HepG2 (cell line): ENCODE results near the gene RASSF7. TPM values are rescaled to one million over a fixed set of nuclear protein-coding genes. Genes with fewer than 3 reads are reported as not detected.
A peak's percentile ranks its signal among the peaks of the same experiment; 100 is the strongest.

Source experiments
- ATF2 ChIP-seq: sonication (generic); formaldehyde crosslinking; IDR thresholded peaks from 2 replicates; pipeline ENCODE4 v1.4.0; 2020; ENCODE audit warnings: missing genetic modification reagents
- CENPBD1 ChIP-seq: sonication (generic); formaldehyde crosslinking; IDR thresholded peaks from 2 replicates; pipeline ENCODE4 v1.8.0; 2022; ENCODE audit warnings: missing genetic modification reagents, low read depth, mild to moderate bottlenecking, borderline replicate concordance
- CERS6 ChIP-seq: sonication (generic); formaldehyde crosslinking; IDR thresholded peaks from 2 replicates; pipeline ENCODE4 v1.5.0; 2020; ENCODE audit warnings: missing genetic modification reagents
- ELF3 ChIP-seq: IDR thresholded peaks from 2 replicates; pipeline ENCODE4 v1.6.1; 2016; ENCODE audit warnings: missing genetic modification reagents, missing compliant biosample characterization
- HNF1A ChIP-seq, 2 experiments: sonication (generic) in 1 of 2; formaldehyde crosslinking in 1 of 2; IDR thresholded peaks; 2 replicates each; pipeline versions ENCODE4 v1.4.0 to v1.6.1; 2016 to 2020; ENCODE audit warnings: borderline replicate concordance in 1 of 2, low read depth in 1 of 2, mild to moderate bottlenecking in 1 of 2, missing genetic modification reagents in 1 of 2
- MED1 ChIP-seq: sonication (generic); formaldehyde crosslinking; IDR thresholded peaks from 2 replicates; pipeline ENCODE4 v1.4.0; 2020; ENCODE audit warnings: missing genetic modification reagents
- MED8 ChIP-seq: sonication (generic); formaldehyde crosslinking; IDR thresholded peaks from 2 replicates; pipeline ENCODE4 v1.8.1; 2023; ENCODE audit warnings: mild to moderate bottlenecking, missing genetic modification reagents; ENCODE audit not compliant: insufficient replicate concordance
- NBN ChIP-seq: fragments of 450-650 bp; conservative IDR thresholded peaks from 2 replicates; pipeline ENCODE4 v1.6.1; 2017
- PHB2 ChIP-seq: fragments of 450-650 bp; IDR thresholded peaks from 2 replicates; pipeline ENCODE4 v1.6.1; 2018; ENCODE audit not compliant: partially characterized antibody
- ZBTB20 ChIP-seq: sonication (generic); formaldehyde crosslinking; IDR thresholded peaks from 2 replicates; pipeline ENCODE4 v1.8.1; 2023; ENCODE audit warnings: missing genetic modification reagents, low read depth, mild to moderate bottlenecking, borderline replicate concordance
- ZFP36L1 ChIP-seq: sonication (generic); formaldehyde crosslinking; IDR thresholded peaks from 2 replicates; pipeline ENCODE4 v1.8.0; 2022; ENCODE audit warnings: mild to moderate bottlenecking, missing genetic modification reagents, moderate library complexity
- ZKSCAN1 ChIP-seq: fragments of 150-350 bp; IDR thresholded peaks from 2 replicates; pipeline ENCODE4 v1.6.1; 2014; ENCODE audit warnings: low read length
- ZNF10 ChIP-seq: sonication (generic); formaldehyde crosslinking; IDR thresholded peaks from 2 replicates; pipeline ENCODE4 v1.4.0; 2020; ENCODE audit warnings: mild to moderate bottlenecking, low read depth, missing genetic modification reagents, borderline replicate concordance
- ZNF205 ChIP-seq: IDR thresholded peaks from 2 replicates; pipeline ENCODE4 v1.6.1; 2018; ENCODE audit warnings: missing biosample characterization, missing genetic modification reagents
- ZNF550 ChIP-seq: sonication (generic); formaldehyde crosslinking; IDR thresholded peaks from 2 replicates; pipeline ENCODE4 v1.4.0; 2020; ENCODE audit warnings: mild to moderate bottlenecking, missing genetic modification reagents, borderline replicate concordance
- ZNF710 ChIP-seq: sonication (generic); formaldehyde crosslinking; IDR thresholded peaks from 2 replicates; pipeline ENCODE4 v1.5.0; 2020; ENCODE audit warnings: mild to moderate bottlenecking, missing genetic modification reagents, borderline replicate concordance
- polyA plus RNA-seq, 8 experiments: library from polyadenylated mRNA; depleted of rRNA in 3 of 8; stranded (reverse) in 7 of 8; unstranded in 1 of 8; fragments of >200 nt; fragmentation: Illumina TruSeq in 4 of 8; extraction: Trizol in 4 of 8; gene quantifications; 2 replicates each; pipeline versions ENCODE4 v1.2.1 to v1.2.3, GENCODE V29; 2011 to 2016; ENCODE audit warnings: low read depth in 4 of 8, missing spikeins in 1 of 8, mixed read lengths in 1 of 8; ENCODE audit not compliant: insufficient read depth in 1 of 8
- total RNA-seq, 5 experiments: library from RNA; depleted of rRNA; stranded (reverse); fragments of >200 nt; fragmentation: Illumina TruSeq; extraction: Trizol; gene quantifications; 2 replicates each; pipeline ENCODE4 v1.2.3, GENCODE V29; 2016; ENCODE audit warnings: low read depth in 1 of 5
- TF ChIP-seq, protein P1 (sequence below): sonication (generic); formaldehyde crosslinking; IDR thresholded peaks from 2 replicates; pipeline ENCODE4 v1.8.0; 2022; ENCODE audit warnings: missing genetic modification reagents, mild to moderate bottlenecking, borderline replicate concordance
- TF ChIP-seq, protein P2 (sequence below): sonication (generic); formaldehyde crosslinking; IDR thresholded peaks from 2 replicates; pipeline ENCODE4 v1.4.0; 2020; ENCODE audit warnings: missing genetic modification reagents

The RASSF7 gene
- total and polyA plus RNA-seq, 2 of the 13 experiments (the other 11 are each of a cell fraction or from before 2014, with no cell fraction given) = 20.2 to 28.6 TPM

GRCh38 chr11:587978-588380 lies 27.2 kb downstream of the RASSF7 start (continued):
- no peak; the same call in 1 of the 2 replicates for TF ChIP-seq ZNF710 (CRISPR knock-in tag)
- no peak for TF ChIP-seq ZNF10 (CRISPR knock-in tag)
- TF ChIP-seq, protein P1, sequence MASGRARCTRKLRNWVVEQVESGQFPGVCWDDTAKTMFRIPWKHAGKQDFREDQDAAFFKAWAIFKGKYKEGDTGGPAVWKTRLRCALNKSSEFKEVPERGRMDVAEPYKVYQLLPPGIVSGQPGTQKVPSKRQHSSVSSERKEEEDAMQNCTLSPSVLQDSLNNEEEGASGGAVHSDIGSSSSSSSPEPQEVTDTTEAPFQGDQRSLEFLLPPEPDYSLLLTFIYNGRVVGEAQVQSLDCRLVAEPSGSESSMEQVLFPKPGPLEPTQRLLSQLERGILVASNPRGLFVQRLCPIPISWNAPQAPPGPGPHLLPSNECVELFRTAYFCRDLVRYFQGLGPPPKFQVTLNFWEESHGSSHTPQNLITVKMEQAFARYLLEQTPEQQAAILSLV (CRISPR knock-in tag) = no peak
- TF ChIP-seq, protein P2, sequence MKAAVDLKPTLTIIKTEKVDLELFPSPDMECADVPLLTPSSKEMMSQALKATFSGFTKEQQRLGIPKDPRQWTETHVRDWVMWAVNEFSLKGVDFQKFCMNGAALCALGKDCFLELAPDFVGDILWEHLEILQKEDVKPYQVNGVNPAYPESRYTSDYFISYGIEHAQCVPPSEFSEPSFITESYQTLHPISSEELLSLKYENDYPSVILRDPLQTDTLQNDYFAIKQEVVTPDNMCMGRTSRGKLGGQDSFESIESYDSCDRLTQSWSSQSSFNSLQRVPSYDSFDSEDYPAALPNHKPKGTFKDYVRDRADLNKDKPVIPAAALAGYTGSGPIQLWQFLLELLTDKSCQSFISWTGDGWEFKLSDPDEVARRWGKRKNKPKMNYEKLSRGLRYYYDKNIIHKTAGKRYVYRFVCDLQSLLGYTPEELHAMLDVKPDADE (CRISPR knock-in tag) = no peak
- TF ChIP-seq ELF3 (CRISPR knock-in tag) = peak; percentile 69
- TF ChIP-seq ATF2 = peak; percentile 87
- no peak for TF ChIP-seq MED8
- no peak for TF ChIP-seq CENPBD1 (CRISPR knock-in tag)
- TF ChIP-seq CERS6 = no peak
- TF ChIP-seq ZKSCAN1 = no peak
- no peak for TF ChIP-seq HNF1A (IDR thresholded peaks at IDR 0.05; ENCODE audit: low read depth)
- no peak for TF ChIP-seq HNF1A (CRISPR knock-in tag; IDR thresholded peaks at IDR 0.05; ENCODE audit: borderline replicate concordance)
- TF ChIP-seq ZFP36L1 (CRISPR knock-in tag) = 0 out of 2 replicates have a peak, but pooled peaks have one; percentile 38
- 0 out of 2 replicates have a peak, but pooled peaks have one; percentile 37 for TF ChIP-seq ZNF205 (CRISPR knock-in tag)
- TF ChIP-seq MED1 (CRISPR knock-in tag) = peak; percentile 87
- no peak for TF ChIP-seq PHB2
- no peak for TF ChIP-seq ZNF550 (CRISPR knock-in tag)
- TF ChIP-seq ZBTB20 (CRISPR knock-in tag) = 0 out of 2 replicates have a peak, but pooled peaks have one; percentile 39
- no peak for TF ChIP-seq NBN
